ENCODE measurements around the gene MED20.

Gene MED20

DNA sequence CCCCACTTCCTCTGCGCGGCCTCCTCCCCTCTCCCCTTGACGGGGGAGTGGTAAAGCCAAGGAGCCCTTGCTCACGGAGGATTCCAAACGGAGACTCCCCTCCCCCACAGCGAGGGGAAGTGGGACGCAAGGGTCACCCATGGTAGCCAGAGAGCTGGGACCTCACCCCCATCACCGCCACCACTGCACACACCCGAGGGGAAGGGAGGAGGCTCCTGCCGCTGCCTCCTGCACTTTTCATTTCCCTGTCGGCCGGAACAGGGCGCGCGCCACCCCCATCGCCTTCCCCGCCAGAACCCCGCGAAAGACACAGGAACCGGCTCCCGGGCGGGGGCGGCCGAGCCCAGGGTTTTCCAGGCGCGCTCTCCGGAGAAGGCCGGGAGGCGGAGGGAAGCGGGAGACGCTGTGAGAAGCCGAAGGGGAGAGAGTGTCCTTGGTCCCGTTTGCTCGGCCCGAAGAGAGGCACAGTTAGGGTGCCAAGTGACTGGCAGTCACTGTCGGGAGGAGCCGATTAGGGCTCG lies 19.9 kb upstream of the MED20 start:
- peak; percentile 62 for DNase-seq

DNA sequence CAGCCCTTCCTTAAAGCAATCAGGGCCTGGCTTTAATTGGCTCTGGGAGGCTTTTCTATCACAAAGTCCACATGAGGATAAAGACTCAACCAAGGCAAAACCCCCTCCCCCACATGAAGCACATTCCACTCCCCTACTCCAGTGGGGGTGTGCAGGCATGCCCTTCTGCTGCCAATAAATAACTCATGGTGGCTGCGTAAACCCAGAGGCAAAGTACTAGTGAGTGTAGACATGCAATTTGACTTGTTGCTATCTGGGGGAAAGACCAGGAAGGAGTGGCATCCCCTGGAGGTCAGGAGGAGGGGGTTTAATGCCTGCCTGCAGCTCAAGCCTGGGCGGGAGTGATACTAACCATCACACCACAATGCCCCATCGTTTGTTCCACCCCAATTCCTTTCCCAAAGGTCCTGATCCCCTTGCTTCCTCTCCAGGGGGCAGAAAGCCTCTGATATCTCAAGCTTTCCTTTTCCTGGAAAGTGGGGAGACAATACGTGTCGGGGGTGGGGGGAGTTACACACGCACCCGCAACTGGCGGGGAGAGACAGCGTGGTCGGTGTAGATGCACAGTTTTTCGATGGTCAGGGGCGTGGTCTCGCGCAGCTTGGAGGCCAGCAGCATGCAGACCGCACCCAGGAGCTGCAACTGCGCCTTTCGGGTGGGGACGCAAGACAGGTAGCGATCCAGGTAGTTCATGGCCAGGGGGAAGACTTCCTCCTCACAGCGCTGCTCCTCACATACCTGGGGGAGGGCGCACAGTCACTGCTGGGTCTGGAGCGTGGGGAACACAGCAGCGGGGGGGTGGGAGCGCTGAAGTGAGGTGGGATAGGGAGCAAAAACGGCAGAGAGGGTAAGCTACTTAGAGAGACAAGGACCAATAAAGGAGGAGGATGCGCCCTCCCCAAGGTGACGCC lies 19.2 kb upstream of the MED20 start:
- DNase-seq, result peak; percentile 95

DNA sequence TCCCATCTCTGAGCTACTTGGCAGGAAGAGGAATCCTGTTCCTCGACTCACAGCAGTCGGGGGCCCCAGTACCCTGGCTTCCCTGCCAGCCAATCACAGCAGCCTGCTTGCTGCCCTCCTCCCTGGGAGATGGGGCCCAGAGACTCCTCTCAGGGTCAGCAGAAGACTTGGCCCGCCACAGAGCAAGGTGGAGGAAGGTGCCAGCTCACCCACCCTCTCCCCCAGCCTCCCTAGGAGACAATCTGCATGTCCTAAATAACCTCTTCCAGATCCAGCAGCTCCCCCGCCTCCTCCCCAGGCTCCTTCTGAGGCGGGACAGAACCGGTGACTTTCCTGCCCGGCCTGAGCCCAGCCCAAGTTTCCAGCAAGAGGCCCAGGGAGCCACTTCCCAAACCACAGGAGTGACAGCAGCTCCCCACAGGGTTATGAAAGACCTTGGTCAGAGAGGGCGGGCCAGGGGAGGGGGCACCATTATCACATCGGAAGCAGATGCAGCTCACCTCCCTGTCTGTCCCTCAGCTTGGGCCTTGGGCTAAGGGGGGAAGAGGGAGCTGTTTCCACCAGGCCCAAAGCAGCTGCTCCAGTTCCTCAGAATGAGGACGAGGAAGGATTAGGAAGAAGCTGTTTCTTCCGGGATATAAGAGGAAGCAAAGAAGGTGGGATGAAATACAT lies 18.4 kb upstream of the MED20 start:
- DNase-seq, result no peak

DNA sequence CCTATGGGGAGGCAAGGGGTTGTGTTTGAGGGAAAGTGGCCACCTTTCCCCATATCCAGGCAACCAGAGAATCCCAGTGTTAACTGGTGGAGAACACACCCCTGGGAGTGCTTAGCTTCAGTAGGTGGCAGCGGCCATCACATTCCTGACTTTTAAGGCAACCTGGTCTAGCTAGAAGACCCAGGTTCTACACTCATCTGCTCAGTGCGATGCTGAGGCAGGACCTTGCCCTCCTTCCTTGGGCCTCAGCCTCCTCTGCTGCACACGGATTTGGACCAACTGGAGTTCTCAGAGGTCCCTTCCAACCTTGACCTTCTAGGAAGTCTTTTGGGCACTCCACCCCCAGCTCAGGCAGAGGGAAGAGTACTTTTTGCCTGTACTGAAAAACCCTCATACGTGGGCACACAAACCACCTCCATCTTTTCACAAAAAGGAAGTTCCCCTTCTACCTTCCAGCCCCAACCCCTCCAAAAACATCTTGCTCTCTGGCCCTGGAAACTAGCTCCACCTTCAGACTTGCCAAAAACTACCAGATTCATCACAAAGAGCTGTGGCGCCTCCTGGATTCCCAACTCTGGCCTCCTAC lies 17.7 kb upstream of the MED20 start:
- no peak for DNase-seq

DNA sequence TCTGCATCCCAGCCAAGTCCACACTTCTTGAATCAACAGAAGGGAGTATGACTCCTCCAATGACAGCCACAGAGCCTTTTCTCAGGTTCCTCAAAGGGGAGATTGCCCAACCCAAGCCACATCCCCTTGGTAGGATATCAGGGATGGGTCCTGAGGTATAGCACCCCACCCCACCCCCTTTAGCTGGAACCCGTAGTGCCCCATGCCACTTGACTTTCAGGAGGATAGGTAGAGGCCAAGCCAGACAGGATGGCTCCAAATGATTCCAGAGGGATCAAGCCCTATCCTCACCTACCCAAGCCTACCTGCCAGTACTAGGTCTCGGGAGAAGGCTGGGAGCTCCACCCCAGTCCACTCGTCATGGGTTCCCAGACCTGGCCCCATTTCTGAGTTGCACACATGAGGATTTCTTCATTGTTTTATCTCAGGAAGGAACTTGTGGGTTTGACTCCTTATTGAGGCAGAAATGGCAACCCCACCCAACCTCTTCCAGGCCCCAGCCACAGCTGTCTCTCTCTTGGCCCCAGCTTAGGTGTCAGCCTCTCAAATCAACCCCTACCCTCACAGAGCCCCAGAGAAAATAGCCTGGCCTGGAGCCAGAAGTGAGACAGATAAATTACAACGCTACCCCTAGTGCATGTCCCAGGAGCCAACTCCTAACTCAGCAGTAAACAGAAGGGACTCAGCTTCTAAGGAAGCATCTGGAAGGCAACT lies 17.1 kb upstream of the MED20 start:
- DNase-seq, result peak; percentile 61

DNA sequence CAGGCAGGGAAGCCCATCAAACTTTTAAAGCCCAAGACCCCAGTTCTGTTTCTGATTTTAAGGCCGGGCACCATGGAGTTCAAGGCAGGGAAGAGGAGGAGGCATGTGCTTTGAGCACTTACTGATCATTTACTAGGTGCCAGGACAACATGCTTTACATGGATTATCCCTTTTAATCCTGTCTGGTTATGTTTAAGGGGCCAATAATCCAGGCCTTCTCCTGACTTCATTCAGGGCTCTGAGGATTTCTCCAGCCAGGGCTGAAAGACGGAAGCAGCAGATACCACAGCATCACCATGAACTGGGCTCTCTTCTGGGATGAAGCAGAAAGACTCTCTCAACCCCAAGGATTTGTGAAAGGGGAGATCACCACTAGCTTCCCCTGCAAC lies 16.5 kb upstream of the MED20 start:
- DNase-seq, result peak; percentile 93

DNA sequence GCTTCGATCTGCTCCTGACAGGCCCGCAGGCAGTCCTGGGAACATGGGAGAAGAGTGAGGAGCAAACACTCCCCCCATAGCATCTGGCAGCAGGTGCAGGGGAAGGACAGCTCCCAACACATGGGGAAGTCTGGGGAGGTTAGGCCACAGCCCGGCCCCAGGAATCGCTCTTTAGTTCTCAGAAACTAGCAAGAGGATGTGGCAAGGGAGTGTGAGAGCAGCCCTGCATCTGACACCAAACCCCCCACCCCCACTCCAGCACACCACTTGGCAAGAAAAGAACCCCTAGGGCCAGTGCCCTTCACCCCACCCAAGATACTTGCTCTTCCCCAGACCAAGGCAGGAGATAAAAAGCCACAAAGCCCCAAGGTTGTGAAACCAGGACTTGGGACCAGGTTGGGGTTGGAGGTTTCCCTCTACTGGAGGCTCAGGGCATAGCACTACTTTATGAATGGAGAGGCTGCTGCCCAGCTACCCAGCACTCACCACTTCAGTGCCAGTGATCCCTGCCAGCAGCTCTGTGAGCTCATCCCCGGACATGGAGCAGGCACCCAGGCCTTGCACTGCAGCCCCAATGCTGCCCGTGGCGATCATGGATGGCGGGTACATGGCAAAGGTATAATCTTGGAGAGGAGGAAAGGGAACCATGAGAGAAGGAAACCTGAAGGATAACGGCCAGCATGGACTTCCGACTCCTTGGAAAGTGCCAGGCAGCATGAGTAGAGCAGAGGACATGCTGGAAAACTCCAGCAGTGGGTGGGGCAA lies 15.3 kb upstream of the MED20 start:
- peak; percentile 93 for DNase-seq

DNA sequence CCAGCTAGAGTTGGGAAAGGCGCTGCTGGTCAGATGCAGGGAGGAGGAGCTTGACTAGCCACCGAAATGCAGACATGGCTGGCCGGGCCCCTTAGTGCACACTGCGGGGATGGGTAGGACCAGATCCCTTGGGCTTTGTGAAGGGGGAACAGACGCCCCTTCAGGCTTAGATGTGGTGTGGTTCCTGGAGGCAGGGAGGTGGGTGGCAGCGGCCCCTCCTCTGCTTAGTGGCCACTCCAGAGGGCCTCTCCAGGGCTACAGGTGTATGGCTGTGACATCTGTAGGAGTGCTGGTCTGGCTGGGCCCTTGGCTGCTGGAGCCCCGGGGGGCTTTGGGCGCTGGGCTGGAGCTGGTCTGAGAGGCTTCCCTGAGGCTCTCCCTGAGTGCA lies 14.7 kb upstream of the MED20 start:
- peak; percentile 54 for DNase-seq

DNA sequence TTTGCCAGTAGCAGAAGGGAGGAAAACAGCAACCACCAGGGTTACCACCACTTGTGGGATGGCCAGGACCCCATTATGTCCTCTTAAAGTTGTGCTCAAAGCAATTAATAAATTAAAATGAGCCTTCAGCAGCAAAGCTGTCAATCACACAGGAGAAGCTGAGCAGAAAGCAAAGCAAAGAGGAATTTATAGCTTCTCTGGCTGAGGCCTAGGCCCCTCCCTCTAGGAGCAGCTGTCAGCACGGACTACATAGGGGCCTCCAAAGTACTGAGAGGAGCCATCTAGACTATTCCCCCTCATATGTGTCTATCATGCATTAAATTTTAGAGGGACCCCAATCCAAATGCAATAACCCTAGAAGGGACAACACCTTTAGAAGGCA lies 14.2 kb upstream of the MED20 start:
- DNase-seq, result peak; percentile 70

DNA sequence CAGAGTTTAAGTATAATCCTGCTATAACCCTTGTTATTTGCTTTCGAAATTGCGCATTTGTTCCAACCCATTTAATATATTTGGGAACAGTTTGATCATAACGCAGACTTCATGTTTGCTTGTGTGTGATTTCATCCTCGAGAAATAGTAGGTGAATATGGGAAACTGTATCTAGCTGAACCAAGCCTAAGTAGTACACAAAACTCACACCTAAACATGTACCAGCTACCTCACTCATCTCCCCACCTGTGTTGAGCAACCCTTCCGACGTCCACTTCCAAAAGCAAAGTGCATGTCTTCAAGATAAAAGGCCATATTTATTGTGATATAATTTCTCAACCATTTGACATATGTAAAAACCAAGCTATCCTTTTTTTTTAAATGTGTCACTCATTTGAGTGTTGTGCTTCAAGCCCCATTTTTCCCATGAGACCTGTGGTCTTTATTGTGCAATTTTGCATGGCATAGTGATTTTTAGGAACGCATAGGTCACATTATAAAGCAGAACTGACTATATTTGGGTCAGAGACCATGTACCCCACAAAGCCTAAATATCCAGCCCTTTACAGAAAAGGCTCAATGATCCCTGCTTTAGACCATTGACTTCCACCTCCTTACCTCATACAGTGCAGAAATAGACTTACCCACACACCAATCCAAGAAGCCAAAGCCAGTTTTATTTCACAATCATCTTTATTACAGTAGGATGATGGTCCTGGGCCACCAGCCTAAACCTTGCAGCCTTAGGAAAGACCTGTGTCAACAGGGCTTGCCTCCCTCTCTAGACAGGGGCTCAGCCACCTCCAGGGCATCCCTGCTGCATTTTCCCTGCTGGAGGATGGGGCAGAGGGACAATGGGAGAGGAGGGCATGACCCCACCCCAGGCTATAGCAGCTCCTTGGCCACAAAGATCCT lies 13.6 kb upstream of the MED20 start:
- no peak for DNase-seq

DNA sequence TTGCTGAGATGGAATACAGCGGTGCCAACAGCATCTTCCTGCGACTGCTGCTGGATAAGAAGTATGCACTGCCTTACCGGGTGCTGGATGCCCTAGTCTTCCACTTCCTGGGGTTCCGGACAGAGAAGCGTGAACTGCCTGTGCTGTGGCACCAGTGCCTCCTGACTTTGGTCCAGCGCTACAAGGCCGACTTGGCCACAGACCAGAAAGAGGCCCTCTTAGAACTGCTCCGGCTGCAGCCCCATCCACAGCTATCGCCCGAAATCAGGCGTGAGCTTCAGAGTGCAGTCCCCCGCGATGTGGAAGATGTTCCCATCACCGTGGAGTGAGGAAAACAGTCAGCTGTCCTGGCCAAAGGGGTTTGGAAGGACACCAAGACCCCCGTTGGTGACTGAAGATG lies 11.4 kb upstream of the MED20 start:
- no peak for DNase-seq

DNA sequence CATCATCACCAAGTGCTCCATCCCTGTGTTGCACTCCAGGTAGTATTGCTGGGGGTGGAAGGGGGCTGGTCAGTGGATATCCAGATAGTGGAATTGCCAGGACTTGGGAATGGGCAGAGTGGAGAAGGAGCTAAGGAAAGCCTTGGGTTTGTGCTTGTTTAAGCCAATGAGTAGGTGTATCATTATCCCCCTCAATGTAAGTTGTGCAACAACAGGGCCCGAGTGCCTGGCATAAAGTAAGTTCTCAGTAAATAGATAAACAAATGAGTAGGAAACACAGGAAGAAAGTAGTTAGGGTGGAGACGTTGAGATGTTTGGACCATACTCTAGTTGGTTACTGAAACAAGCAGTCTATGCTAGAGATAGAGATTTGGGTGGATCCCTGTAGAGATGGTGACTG lies 10.9 kb upstream of the MED20 start:
- DNase-seq, result no peak

DNA sequence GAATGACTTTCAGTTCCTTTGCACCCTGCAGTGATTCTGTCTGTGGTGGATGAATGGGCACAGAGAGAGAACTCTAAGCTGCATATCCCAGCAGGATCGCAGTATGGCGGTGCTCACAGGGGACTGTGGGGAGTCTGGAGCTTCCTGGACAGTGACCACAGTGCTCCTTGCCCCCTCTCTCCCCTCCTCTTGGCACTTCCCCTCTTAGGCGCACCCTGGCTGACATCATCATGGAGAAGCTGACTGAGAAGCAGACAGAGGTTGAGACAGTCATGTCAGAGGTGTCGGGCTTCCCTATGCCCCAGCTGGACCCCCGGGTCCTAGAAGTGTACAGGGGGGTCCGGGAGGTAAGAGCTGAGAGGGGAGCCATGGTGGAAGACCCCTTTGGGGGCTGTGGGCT lies 9.0 kb upstream of the MED20 start:
- no peak for DNase-seq

DNA sequence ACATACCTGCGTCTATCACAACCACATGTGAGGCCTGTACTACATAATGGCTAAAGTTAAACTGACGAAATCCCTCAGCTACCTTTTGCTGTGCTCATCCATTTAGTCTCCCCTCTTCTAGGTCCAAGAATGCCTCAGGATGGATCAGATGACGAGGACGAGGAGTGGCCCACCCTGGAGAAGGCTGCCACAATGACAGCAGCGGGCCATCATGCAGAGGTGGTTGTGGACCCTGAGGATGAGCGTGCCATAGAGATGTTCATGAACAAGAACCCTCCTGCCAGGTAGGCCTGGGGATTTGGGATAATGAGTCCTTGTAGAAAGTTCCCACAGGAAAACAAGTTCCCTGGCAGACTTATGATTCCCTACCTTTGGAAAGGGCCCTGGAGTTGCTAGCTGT lies 6.3 kb upstream of the MED20 start:
- DNase-seq, result no peak

DNA sequence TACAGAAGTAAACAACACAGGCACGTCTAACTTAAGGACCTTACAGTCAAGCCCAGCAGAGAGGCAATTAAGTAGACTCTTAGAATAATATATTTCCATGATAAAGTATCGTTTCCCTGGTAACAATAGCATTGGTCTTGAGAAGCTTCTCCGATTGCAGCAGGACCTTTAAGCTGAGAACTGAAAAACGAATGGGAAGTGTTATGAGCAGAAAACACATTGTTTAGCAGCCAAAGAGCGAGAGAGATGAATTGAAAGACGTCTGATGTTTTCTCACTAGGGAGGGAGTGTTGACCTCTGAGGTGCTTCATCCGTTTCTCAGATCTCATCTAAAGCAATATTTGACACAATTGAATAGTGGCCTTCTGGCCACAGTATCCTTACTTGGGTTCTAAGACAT lies 1.2 kb upstream of the MED20 start:
- DNase-seq, result no peak

DNA sequence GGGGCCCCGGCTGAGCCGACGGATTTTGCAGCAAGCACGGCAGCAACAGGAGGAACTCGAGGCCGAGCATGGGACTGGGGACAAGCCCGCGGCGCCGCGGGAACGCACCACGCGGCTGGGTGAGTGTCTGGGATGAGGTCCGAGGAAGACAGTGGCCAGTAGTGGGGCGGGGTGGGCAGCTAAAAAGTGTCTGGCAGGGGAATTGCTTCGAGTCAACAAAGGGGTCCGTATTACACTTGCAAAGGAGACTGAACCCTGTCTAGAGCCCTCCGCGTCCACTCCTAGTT lies 716 bp upstream of the MED20 start:
- peak; percentile 62 for DNase-seq

DNA sequence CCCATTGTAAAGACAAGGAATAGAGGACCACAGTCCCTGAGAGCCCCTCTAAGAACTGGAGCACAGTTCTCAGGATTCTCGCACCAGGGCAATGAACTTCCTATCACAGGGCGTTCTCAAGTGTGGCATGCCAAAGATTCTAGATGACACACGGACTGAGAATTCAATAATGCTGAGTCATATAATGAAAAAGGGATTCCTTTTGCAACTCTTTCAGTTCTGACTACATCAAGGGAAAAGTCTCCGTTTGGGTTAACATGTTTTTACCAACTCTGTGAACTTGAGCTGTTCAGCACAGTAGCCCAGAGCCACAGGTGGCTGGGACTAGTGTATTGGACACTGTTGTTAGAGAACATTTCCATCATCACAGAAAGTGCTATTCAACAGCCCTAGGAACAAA lies 3.4 kb downstream of the MED20 start:
- DNase-seq, result no peak

DNA sequence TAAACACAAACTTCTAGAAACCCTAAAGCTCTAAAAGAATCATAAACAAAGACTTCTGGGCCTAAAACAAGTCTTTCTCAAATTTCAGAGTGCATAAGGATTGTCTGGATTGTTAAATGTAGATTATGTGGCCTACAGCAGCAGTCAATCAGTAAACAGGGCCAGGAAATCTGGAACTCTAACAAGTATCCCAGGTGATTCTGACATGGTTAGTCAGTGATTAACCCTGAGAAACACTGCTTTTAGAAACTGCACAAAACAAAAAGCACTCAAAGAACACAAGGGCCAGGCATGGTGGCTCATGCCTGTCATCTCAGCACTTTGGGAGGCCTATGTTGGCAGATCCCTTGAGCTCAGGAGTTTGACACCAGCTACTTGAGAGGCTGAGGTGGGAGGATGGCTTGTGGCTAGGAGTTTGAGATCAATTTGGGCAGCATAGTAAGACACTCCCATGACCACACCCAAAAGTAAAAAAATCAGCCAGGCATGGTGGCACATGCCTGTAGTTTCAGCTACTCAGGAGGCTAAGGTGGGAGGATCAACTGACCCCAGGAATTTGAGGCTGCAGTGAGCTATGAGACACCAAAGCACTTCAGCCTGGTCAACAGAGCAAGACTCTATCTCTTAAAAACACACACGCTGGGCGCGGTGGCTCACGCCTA lies 5.9 kb downstream of the MED20 start:
- DNase-seq, result no peak

DNA sequence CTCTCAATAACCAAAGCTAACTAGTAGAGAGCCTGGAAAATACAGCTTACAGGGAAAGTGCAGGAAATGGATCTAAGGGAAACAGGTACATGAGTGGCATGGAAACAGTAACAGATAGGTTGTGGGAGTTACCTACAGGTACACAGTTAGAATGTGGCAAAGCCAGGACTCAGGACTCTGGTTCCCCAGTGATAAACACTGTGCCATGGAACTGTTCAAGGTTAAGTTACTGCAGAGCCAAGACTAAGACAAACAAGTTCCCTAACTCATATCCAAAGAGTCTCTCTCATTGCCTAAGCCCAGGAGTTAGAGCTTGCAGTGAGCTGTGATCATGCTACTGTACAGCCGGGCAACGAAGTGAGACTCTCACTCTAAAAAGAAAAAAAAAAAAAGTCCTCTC lies 6.6 kb downstream of the MED20 start:
- DNase-seq, result no peak

DNA sequence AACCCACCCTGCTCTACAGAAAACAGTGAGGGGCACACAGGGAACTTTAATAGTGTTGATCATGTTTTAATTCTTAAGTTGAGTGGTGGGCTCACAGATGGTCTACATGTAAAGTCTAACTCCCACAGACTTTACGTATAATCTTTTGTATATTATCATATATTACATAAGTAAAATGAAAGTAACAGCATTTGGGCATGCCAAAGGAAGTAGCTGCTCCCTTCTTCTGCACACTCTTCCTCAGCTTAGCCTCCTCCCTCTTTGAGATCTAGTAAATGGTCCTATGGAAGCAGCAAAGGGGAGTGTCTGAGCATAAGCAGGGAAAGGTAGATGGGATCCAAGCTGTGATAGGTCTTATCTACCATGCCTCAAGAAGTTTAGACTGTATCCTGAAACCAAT lies 11.2 kb downstream of the MED20 start:
- no peak for DNase-seq

DNA sequence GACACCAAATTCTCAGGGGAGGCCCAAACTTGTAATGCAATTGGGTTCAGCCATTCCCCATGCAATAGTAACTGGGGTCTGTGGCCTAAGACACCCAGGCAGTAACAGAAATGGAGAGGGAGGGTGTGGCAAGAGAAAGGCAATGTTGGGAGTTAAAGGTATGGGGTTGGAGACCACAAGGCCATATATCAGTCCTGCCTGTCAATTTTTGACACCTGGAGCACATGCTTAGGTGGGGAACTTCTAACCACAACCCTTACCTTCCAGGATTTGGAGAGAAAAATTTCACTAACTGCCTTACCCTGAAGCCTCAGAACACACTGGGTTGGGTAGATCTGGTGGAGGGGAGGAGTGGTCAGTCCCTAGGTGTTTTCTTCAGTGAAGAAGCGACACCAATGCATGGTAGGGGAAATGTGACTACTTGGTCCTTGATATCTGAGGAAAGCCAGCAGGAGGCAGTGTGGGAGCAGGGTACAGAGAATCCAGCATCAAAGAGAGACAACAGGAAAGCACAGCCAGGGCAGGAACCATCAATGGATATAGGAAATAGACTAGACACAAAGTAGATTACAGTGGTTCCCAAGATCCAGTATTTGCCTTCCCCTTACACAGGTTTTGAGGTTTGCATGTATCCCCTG lies 18.9 kb downstream of the MED20 start:
- peak; percentile 37 for DNase-seq

Measured in NCI-H82 (cell line).